ENCODE results near the gene SFT2D3. TPM values are rescaled to one million over a fixed set of nuclear protein-coding genes. Genes with fewer than 3 reads are reported as not detected.

SFT2D3 gene
- total RNA-seq (2021; ENCODE audit: unreplicated experiment) (3.1 TPM), Bru-seq, nascent RNA (percentile 76 among the genes with signal in this experiment), BruChase-seq, experiment 1, labeled RNA remaining after a 6-hour chase (percentile 71 among the genes with signal in this experiment), BruChase-seq, experiment 2, labeled RNA remaining after a 2-hour chase (percentile 84 among the genes with signal in this experiment)
- polyA plus RNA-seq (2012): not detected in 2 replicates
- long read RNA-seq, transcript SFT2D3-201 (1 exons, 3,735 nt): major isoform, 19 of 19 reads
- long read RNA-seq, partial matches to known transcripts: 0 of 19 reads
- long read RNA-seq, other reads (novel, unspliced or antisense): 0 of 19 reads

DNA sequence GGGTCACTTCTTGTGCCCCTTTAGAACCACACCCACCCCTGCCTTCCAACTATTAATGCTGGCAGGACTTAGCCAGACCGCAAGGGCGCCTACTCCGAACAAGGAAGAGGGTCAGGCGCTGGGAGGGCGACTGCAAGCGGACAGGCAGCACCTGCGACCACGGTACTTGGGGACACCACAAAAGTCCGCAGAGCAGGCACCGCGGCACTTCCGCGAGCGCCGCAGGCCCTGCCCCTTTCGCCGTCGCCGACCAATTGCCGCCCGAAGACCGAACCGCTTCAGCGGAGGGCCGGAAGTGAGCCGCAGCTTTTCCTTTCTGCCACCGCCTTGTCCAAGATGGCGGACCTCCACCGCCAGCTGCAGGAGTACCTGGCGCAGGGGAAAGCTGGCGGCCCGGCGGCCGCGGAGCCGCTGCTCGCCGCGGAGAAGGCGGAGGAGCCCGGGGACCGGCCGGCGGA is at the start of gene SFT2D3:
SFT2D3 (plus strand) TSS at position 305 of the 458 bp plus-strand sequence; CDS start at position 337, 32 bp downstream.
- H3K79me2 ChIP-seq (ENCODE audit: insufficient read depth, low read length): peaks cover 13% of the 10 kb centered on the region
- POLR2A ChIA-PET: interaction anchor here (0.7 to 1.0 kb wide), 2 partner anchors 30 to 504 kb away, joined by 3 read pairs; no protein-coding TSS in a partner anchor
- no peaks in the 10 kb centered on the region for H3K27me3 ChIP-seq (ENCODE audit: insufficient read depth, low read length)
- no peak within 1 kb of the TSS for H2AFZ ChIP-seq (ENCODE audit: low read depth, low read length, poor library complexity, severe bottlenecking)
- peak; percentile 82 for DNase-seq (ENCODE audit: low read depth, low spot score)
- no peaks in the 10 kb centered on the region for H3K9me3 ChIP-seq (ENCODE audit: control insufficient read depth in 1 of 2, insufficient read depth in 1 of 2, low read depth in 1 of 2, low read length in 2 of 2)
- peak within 1 kb of the TSS; percentile 59 to 72 for H3K4me3 ChIP-seq (replicated peaks in 1 of 2; ENCODE audit: low read depth in 1 of 2, low read length in 2 of 2)
- ATAC-seq: peak; percentile 83
- RAD21 ChIA-PET (ENCODE audit: low non-redundant PET in 1 of 2, low total read pairs in 2 of 2, uncharacterized antibody in 2 of 2, unreplicated experiment in 2 of 2): interaction anchor here in 1 of 2 experiments (1.0 kb wide), 1 partner anchor 110 kb away, joined by 4 read pairs; no protein-coding TSS in a partner anchor
- no peaks in the 10 kb centered on the region for H3K9me2 ChIP-seq (ENCODE audit: insufficient read depth)
- peak within 1 kb of the TSS; percentile 79 for H3K9ac ChIP-seq (ENCODE audit: low read length)
- no TSS peak for BruUV-seq (replicated peaks)
- CTCF ChIA-PET: interaction anchor here (1.0 to 1.8 kb wide), 2 partner anchors 110 to 504 kb away, joined by 3 to 9 read pairs; no protein-coding TSS in a partner anchor
- no peak for TF ChIP-seq CEBPB (IDR thresholded peaks at IDR 0.05; ENCODE audit: low read depth)
- no peak for TF ChIP-seq JUND (IDR thresholded peaks at IDR 0.05)
- no peak for TF ChIP-seq MAX (IDR thresholded peaks at IDR 0.05)
- peak; percentile 92 for TF ChIP-seq POLR2AphosphoS5 (IDR thresholded peaks at IDR 0.05; ENCODE audit: low read depth, low read length)
- TF ChIP-seq EGR1 (IDR thresholded peaks at IDR 0.05; ENCODE audit: low read depth): 0 out of 2 replicates have a peak, but pooled peaks have one; percentile 12
- TF ChIP-seq SIN3A (IDR thresholded peaks at IDR 0.05; ENCODE audit: low read depth): peak; percentile 51
- no peak for TF ChIP-seq ATF3 (IDR thresholded peaks at IDR 0.05)
- TF ChIP-seq POLR2A (IDR thresholded peaks at IDR 0.05; ENCODE audit: borderline replicate concordance, extremely low read depth, insufficient read depth, insufficient read length): peak; percentile 92
- no peak for TF ChIP-seq ZFX (IDR thresholded peaks at IDR 0.05)
- TF ChIP-seq YY1 (IDR thresholded peaks at IDR 0.05; ENCODE audit: extremely low read depth, insufficient replicate concordance, low read depth, low read length): peak; percentile 98
- no peak for TF ChIP-seq EZH2 (IDR thresholded peaks at IDR 0.05)
- TF ChIP-seq, protein P1, sequence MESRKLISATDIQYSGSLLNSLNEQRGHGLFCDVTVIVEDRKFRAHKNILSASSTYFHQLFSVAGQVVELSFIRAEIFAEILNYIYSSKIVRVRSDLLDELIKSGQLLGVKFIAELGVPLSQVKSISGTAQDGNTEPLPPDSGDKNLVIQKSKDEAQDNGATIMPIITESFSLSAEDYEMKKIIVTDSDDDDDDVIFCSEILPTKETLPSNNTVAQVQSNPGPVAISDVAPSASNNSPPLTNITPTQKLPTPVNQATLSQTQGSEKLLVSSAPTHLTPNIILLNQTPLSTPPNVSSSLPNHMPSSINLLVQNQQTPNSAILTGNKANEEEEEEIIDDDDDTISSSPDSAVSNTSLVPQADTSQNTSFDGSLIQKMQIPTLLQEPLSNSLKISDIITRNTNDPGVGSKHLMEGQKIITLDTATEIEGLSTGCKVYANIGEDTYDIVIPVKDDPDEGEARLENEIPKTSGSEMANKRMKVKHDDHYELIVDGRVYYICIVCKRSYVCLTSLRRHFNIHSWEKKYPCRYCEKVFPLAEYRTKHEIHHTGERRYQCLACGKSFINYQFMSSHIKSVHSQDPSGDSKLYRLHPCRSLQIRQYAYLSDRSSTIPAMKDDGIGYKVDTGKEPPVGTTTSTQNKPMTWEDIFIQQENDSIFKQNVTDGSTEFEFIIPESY (IDR thresholded peaks at IDR 0.05; ENCODE audit: extremely low read depth, insufficient replicate concordance, low read length): peak; percentile 40
- TF ChIP-seq SP1 (IDR thresholded peaks at IDR 0.05; ENCODE audit: low read depth): peak; percentile 25; the same call in 1 of the 2 replicates
- TF ChIP-seq TCF7L2 (IDR thresholded peaks at IDR 0.05; ENCODE audit: borderline replicate concordance, extremely low read depth, insufficient read depth, insufficient read length): peak; percentile 12
- peak; percentile 87; the same call in 1 of the 2 replicates for TF ChIP-seq ELF1 (IDR thresholded peaks at IDR 0.05; ENCODE audit: borderline replicate concordance, low read depth)
- peaks cover 13 to 39% of the 10 kb centered on the region in 2 experiments for H3K4me1 ChIP-seq (ENCODE audit: control insufficient read depth in 1 of 2, insufficient read depth in 2 of 2, low read length in 2 of 2)
- peak within 1 kb of the TSS; percentile 98 for H3K27ac ChIP-seq (ENCODE audit: low read depth, low read length)
- peaks cover 5 to 6% of the 10 kb centered on the region in 2 experiments; a peak in 2 of 4 replicates for H3K36me3 ChIP-seq (ENCODE audit: control insufficient read depth in 1 of 2, insufficient read depth in 2 of 2, low read length in 2 of 2)
- H4K20me1 ChIP-seq (ENCODE audit: insufficient read depth): no peaks in the 10 kb centered on the region
- peak within 1 kb of the TSS; percentile 83 for H3K4me2 ChIP-seq (ENCODE audit: low read length)
- intact Hi-C loops (cut with micrococcal nuclease): loop anchor here (2.0 kb wide), 2 partner anchors 110 to 174 kb away; partner anchors contain the start of gene IWS1

Measured in HCT116 (cell line).